Tibial nerve (tissue), 3 donors: ENCODE data around the gene PPP1R7.

ENCODE experiments used
- POLR2A ChIP-seq, 2 donors: fragments of 450-650 bp; IDR thresholded peaks; one replicate each; pipeline ENCODE4 v1.6.1; 2017; ENCODE audit warnings: antibody characterized with exemption in 2 of 2, mild to moderate bottlenecking in 2 of 2, moderate library complexity in 2 of 2
- TF ChIP-seq, protein P1 (sequence below), 5 experiments: fragments of 200-600 bp in 3 of 5; fragments of 450-650 bp in 2 of 5; sonication (generic) in 3 of 5; IDR thresholded peaks; one replicate each; pipeline ENCODE4 v1.5.1; 2016 to 2019; ENCODE audit warnings: antibody characterized with exemption in 5 of 5, mild to moderate bottlenecking in 3 of 5, moderate library complexity in 2 of 5

DNA sequence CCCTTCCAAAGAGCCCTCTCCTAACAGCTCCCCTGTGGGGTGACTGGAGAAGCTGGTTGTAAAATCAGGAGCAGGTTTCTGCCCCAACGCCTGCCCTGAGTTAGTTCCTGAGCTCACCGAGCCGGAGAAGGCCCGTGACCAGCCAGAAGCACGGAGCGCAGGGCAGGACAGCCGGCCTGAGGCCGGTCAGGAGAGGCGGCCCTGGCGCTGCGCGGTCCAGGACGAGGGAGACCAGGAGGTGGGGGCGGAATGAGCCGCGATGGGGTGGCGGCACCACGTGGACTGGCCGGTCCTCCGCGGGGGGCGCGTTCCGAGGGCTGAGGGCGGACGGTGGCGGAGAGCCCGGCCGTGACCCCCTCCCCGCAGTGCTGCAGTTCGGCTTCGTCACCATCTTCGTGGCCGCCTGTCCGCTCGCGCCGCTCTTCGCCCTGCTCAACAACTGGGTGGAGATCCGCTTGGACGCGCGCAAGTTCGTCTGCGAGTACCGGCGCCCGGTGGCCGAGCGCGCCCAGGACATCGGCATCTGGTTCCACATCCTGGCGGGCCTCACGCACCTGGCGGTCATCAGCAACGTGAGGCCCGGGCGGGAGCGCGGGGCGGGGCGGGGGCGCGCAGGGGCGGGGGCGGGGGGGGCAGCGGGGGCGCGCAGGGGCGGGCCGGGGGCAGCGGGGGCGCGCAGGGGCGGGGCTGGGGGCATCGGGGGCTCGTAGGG, 67.2 kb downstream of the PPP1R7 start:
- TF ChIP-seq, protein P1, sequence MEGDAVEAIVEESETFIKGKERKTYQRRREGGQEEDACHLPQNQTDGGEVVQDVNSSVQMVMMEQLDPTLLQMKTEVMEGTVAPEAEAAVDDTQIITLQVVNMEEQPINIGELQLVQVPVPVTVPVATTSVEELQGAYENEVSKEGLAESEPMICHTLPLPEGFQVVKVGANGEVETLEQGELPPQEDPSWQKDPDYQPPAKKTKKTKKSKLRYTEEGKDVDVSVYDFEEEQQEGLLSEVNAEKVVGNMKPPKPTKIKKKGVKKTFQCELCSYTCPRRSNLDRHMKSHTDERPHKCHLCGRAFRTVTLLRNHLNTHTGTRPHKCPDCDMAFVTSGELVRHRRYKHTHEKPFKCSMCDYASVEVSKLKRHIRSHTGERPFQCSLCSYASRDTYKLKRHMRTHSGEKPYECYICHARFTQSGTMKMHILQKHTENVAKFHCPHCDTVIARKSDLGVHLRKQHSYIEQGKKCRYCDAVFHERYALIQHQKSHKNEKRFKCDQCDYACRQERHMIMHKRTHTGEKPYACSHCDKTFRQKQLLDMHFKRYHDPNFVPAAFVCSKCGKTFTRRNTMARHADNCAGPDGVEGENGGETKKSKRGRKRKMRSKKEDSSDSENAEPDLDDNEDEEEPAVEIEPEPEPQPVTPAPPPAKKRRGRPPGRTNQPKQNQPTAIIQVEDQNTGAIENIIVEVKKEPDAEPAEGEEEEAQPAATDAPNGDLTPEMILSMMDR (IDR thresholded peaks at IDR 0.05), result peak in 2 of 5 experiments; percentile 12 to 50
- TF ChIP-seq POLR2A (IDR thresholded peaks at IDR 0.05), result peak in 1 of 2 donors; percentile 24
